MCF 10A (cell line): ENCODE data around the gene PAPPA2. TPM values are rescaled to one million over a fixed set of nuclear protein-coding genes. Genes with fewer than 3 reads are reported as not detected.

Source experiments
- BruUV-seq: library from RNA; stranded (reverse); fragments of 400-500 nt; replicated peaks from 2 replicates; lab custom pipeline; 2021; lab: Mats Ljungman, UMichigan
- CTCF ChIA-PET: fragments of 300-600 bp; sonication (Branson Sonifier 250); formaldehyde crosslinking; extraction: SDS; loops from one replicate; lab custom pipeline; 2021; ENCODE audit warnings: antibody characterized with exemption, inconsistent platforms; lab: Yijun Ruan, JAX
- POLR2A ChIA-PET: fragments of 300-600, 350-650 bp; sonication (Branson Sonifier 250); formaldehyde crosslinking; extraction: SDS; loops from one replicate; lab custom pipeline; 2020; ENCODE audit warnings: antibody characterized with exemption, inconsistent platforms; lab: Yijun Ruan, JAX
- DNase-seq: peaks from one replicate; pipeline ENCODE4 v3.0.0-alpha.2; 2018; ENCODE audit not compliant: unreplicated experiment
- H3K27ac Mint-ChIP-seq: one replicate; pipeline ENCODE4 v1.8.0; 2022; ENCODE audit warnings: mild to moderate bottlenecking, low read depth, mixed read lengths; ENCODE audit not compliant: unreplicated experiment
- H3K27me3 Mint-ChIP-seq: one replicate; pipeline ENCODE4 v1.8.0; 2022; ENCODE audit warnings: mixed read lengths; ENCODE audit not compliant: insufficient read depth, unreplicated experiment
- H3K36me3 Mint-ChIP-seq: one replicate; pipeline ENCODE4 v1.8.0; 2022; ENCODE audit warnings: mild to moderate bottlenecking, moderate library complexity, mixed read lengths; ENCODE audit not compliant: insufficient read depth, unreplicated experiment
- H3K4me1 Mint-ChIP-seq: one replicate; pipeline ENCODE4 v1.8.0; 2022; ENCODE audit warnings: mixed read lengths; ENCODE audit not compliant: insufficient read depth, unreplicated experiment
- H3K4me3 Mint-ChIP-seq: one replicate; pipeline ENCODE4 v1.8.0; 2022; ENCODE audit warnings: mild to moderate bottlenecking, moderate library complexity, mixed read lengths; ENCODE audit not compliant: unreplicated experiment
- H3K9me3 Mint-ChIP-seq: one replicate; pipeline ENCODE4 v1.8.0; 2022; ENCODE audit warnings: mixed read lengths; ENCODE audit not compliant: unreplicated experiment
- CTCF ChIP-seq: fragments of 200-600 bp; IDR thresholded peaks from one replicate; pipeline ENCODE4 v1.8.0; 2022; ENCODE audit warnings: antibody characterized with exemption, mild to moderate bottlenecking; ENCODE audit not compliant: unreplicated experiment
- intact Hi-C: fragments of 100-400 bp; cut with micrococcal nuclease; formaldehyde crosslinking; loops from 2 replicates; pipeline ENCODE4 v1.14.1; 2022
- total RNA-seq: library from RNA; stranded (reverse); gene quantifications from 2 replicates; pipeline ENCODE4 v1.2.3, GENCODE V29; 2022

Gene PAPPA2
- total RNA-seq, 1 experiment from 2014 or later = 11.5 TPM

- DNase-seq = no peak
- no peaks in the 10 kb centered on the region for H3K4me1 Mint-ChIP-seq
- CTCF ChIA-PET = interaction anchor here (1.6 to 8.5 kb wide), 2 partner anchors 16 to 116 kb away, joined by 8 to 75 read pairs; no protein-coding TSS in a partner anchor
- no peaks in the 10 kb centered on the region for H3K9me3 Mint-ChIP-seq
- no TSS peak for BruUV-seq
- H3K36me3 Mint-ChIP-seq = no peaks in the 10 kb centered on the region
- no peak overlapping the region for H3K4me3 Mint-ChIP-seq
- no peaks in the 10 kb centered on the region for H3K27me3 Mint-ChIP-seq
- POLR2A ChIA-PET = no interaction called here
- no peak overlapping the region for H3K27ac Mint-ChIP-seq
- TF ChIP-seq CTCF = no peak
- intact Hi-C loops = no loop called here
These were observed 113.0 kb downstream of the PAPPA2 start for GRCh38 chr1:176575991-176576390.

GRCh38 chr1:176576670-176577069 lies 113.7 kb downstream of the PAPPA2 start:
- Mint-ChIP-seq H3K4me1 (no peaks in the 10 kb centered on the region), H3K4me3 (no peak overlapping the region), H3K36me3 (no peaks in the 10 kb centered on the region), H3K9me3 (no peaks in the 10 kb centered on the region), H3K27me3 (no peaks in the 10 kb centered on the region), H3K27ac (no peak overlapping the region)
- BruUV-seq = no TSS peak
- TF ChIP-seq CTCF = no peak
- ChIA-PET CTCF (interaction anchor here (0.7 to 8.5 kb wide), 5 partner anchors 10 to 986 kb away, joined by 3 to 75 read pairs (median 7); no protein-coding TSS in a partner anchor), POLR2A (no interaction called here)
- intact Hi-C loops = no loop called here
- DNase-seq = no peak

- Mint-ChIP-seq H3K27me3 (no peaks in the 10 kb centered on the region), H3K27ac (no peak overlapping the region), H3K4me1 (no peaks in the 10 kb centered on the region), H3K4me3 (no peak overlapping the region), H3K9me3 (no peaks in the 10 kb centered on the region), H3K36me3 (no peaks in the 10 kb centered on the region)
- CTCF ChIA-PET = interaction anchor here (0.5 to 8.5 kb wide), 8 partner anchors 12 to 736 kb away, joined by 3 to 75 read pairs (median 4); no protein-coding TSS in a partner anchor
- DNase-seq = no peak
- no peak for TF ChIP-seq CTCF
- BruUV-seq = no TSS peak
- POLR2A ChIA-PET = no interaction called here
- intact Hi-C loops = no loop called here
These were observed 114.7 kb downstream of the PAPPA2 start for GRCh38 chr1:176577646-176578197.

GRCh38 chr1:176579087-176579486 lies 116.1 kb downstream of the PAPPA2 start:
- no peaks in the 10 kb centered on the region for H3K36me3 Mint-ChIP-seq
- no peaks in the 10 kb centered on the region for H3K4me1 Mint-ChIP-seq
- H3K27ac Mint-ChIP-seq = no peak overlapping the region
- DNase-seq = no peak
- H3K4me3 Mint-ChIP-seq = no peak overlapping the region
- POLR2A ChIA-PET = no interaction called here
- H3K9me3 Mint-ChIP-seq = no peaks in the 10 kb centered on the region
- H3K27me3 Mint-ChIP-seq = no peaks in the 10 kb centered on the region
- TF ChIP-seq CTCF = no peak
- intact Hi-C loops = no loop called here
- no TSS peak for BruUV-seq
- CTCF ChIA-PET = interaction anchor here (0.5 to 8.5 kb wide), 3 partner anchors 19 to 113 kb away, joined by 3 to 75 read pairs (median 3); no protein-coding TSS in a partner anchor
